Lung (tissue), 12 donors: Measurements from ENCODE around the gene ENO4. TPM values are rescaled to one million over a fixed set of nuclear protein-coding genes. Genes with fewer than 3 reads are reported as not detected.

Source experiments
- ATAC-seq: fragments of 200-7000 bp; cut with Tn5 transposase; one replicate; pipeline ENCODE4 v1.9.1; 2020; ENCODE audit warnings: moderate number of reproducible peaks; ENCODE audit not compliant: insufficient read depth, low FRiP score
- DNase-seq, 3 donors: peaks; one replicate each; pipeline ENCODE4 v3.0.0-alpha.2; 2013 to 2017
- H3K27ac ChIP-seq, 2 donors: one replicate each; pipeline ENCODE4 v1.5.1; 2013; ENCODE audit warnings: mild to moderate bottlenecking in 2 of 2, moderate library complexity in 2 of 2, control low read depth in 1 of 2, inconsistent platforms in 1 of 2, low read depth in 1 of 2, low read length in 1 of 2
- H3K27me3 ChIP-seq, 3 donors: one replicate each; pipeline ENCODE4 v1.5.1; 2013; ENCODE audit warnings: low read length in 2 of 3; ENCODE audit not compliant: control insufficient read depth in 3 of 3, insufficient read depth in 3 of 3
- H3K36me3 ChIP-seq, 4 donors: one replicate each; pipeline ENCODE4 v1.5.1; 2013; ENCODE audit warnings: low read length in 4 of 4, mild to moderate bottlenecking in 1 of 4, moderate library complexity in 1 of 4; ENCODE audit not compliant: control insufficient read depth in 4 of 4, insufficient read depth in 4 of 4
- H3K4me1 ChIP-seq, 5 donors: one replicate each; pipeline ENCODE4 v1.5.1; 2013; ENCODE audit warnings: low read length in 5 of 5, mild to moderate bottlenecking in 2 of 5, moderate library complexity in 1 of 5; ENCODE audit not compliant: control insufficient read depth in 5 of 5, insufficient read depth in 5 of 5
- H3K4me3 ChIP-seq: one replicate; pipeline ENCODE4 v1.5.1; 2013; ENCODE audit warnings: mild to moderate bottlenecking, control low read depth, moderate library complexity
- H3K9ac ChIP-seq, 2 donors: one replicate each; pipeline ENCODE4 v1.5.1; 2013; ENCODE audit warnings: low read length in 2 of 2, control low read depth in 1 of 2; ENCODE audit not compliant: insufficient read depth in 1 of 2
- H3K9me3 ChIP-seq, 4 donors: one replicate each; pipeline ENCODE4 v1.5.1; 2013; ENCODE audit warnings: low read length in 3 of 4, mild to moderate bottlenecking in 1 of 4, moderate library complexity in 1 of 4; ENCODE audit not compliant: control insufficient read depth in 4 of 4, insufficient read depth in 3 of 4
- CTCF ChIP-seq: IDR thresholded peaks from 2 replicates; pipeline ENCODE4 v1.5.1; 2012; ENCODE audit warnings: mild to moderate bottlenecking; ENCODE audit errors: control extremely low read depth, extremely low read depth
- WGBS, 2 donors: extraction: QIAGEN DNeasy Blood & Tissue Kit; methylation state at CpG; one replicate each; pipeline ENCODE4 v1.1.7; 2013; 5-methylcytosine and 5-hydroxymethylcytosine counted together
- polyA plus RNA-seq, 2 donors: library from polyadenylated mRNA; stranded (reverse); fragments of 200-250 nt; gene quantifications; one replicate each; pipeline ENCODE4 v1.2.1, GENCODE V29; 2013
- total RNA-seq, 2 donors: library from RNA; depleted of rRNA in 1 of 2; stranded (reverse); fragments of >200 nt in 1 of 2; gene quantifications; one replicate each; pipeline ENCODE4 v1.2.1, GENCODE V29; 2014 to 2021
- donor health status: control.
- donor health status: control.
- donor health status: Bipolar disorder and iron deficiency.
- donor health status: healthy.
- donor health status: DM: yes; HTN: yes; CAD: no.

The ENO4 gene
- total and polyA plus RNA-seq, 4 donors = 0.69 to 4.3 (median 2.0) TPM

- WGBS, 2 donors = 89 to 95% methylated on average over 9 of the region's 9 CpGs
- Histone ChIP-seq H3K4me1 (peaks cover 0 to 2% (median 0%) of the 10 kb centered on the region in 5 donors), H3K9me3 (peaks cover 0 to 1% (median 0%) of the 10 kb centered on the region in 4 donors), H3K27me3 (peaks cover 0 to 2% (median under 1%) of the 10 kb centered on the region in 3 donors), H3K9ac (no peak overlapping the region), H3K36me3 (no peaks in the 10 kb centered on the region), H3K27ac (no peak overlapping the region), H3K4me3 (no peak overlapping the region)
- no peak for TF ChIP-seq CTCF
- no peak for ATAC-seq
- DNase-seq = no peak
Measured at GRCh38 chr10:116829711-116830110, 19.6 kb upstream of the ENO4 start.

GRCh38 chr10:116831086-116831485 lies 18.2 kb upstream of the ENO4 start:
- WGBS, 2 donors = 92 to 93% methylated on average over 4 of the region's 4 CpGs
- Histone ChIP-seq H3K4me1 (peaks cover 0 to 2% (median 0%) of the 10 kb centered on the region in 5 donors), H3K9me3 (peaks cover 0 to 1% (median 0%) of the 10 kb centered on the region in 4 donors), H3K27me3 (peaks cover 0 to 5% (median 0%) of the 10 kb centered on the region in 3 donors), H3K27ac (no peak overlapping the region), H3K9ac (no peak overlapping the region), H3K36me3 (no peaks in the 10 kb centered on the region), H3K4me3 (no peak overlapping the region)
- ATAC-seq (no peak), DNase-seq (no peak)
- TF ChIP-seq CTCF = no peak

GRCh38 chr10:116831790-116832189 lies 17.5 kb upstream of the ENO4 start:
- Histone ChIP-seq H3K27me3 (peaks cover 0 to 12% (median 0%) of the 10 kb centered on the region in 3 donors), H3K9me3 (peaks cover 0 to 1% (median 0%) of the 10 kb centered on the region in 4 donors), H3K36me3 (no peaks in the 10 kb centered on the region), H3K27ac (no peak overlapping the region), H3K4me1 (peaks cover 0 to 2% (median 0%) of the 10 kb centered on the region in 5 donors), H3K9ac (no peak overlapping the region), H3K4me3 (no peak overlapping the region)
- ATAC-seq (no peak), DNase-seq (no peak)
- 75 to 83% methylated on average over 10 of the region's 10 CpGs for WGBS, 2 donors
- TF ChIP-seq CTCF = no peak
